ENCODE data around the gene LAMA2.
"Not testable (repeated sequence)": the region's sequence is repeated elsewhere in the genome, so short reads cannot be mapped to it uniquely, and the experiment has no call there.

The LAMA2 gene

GRCh38 chr6:129033180-129033579, 150.2 kb downstream of the LAMA2 start:
- Histone ChIP-seq H3K27ac (ENCODE audit: low read length) (no peak overlapping the region), H3K36me3 (ENCODE audit: control insufficient read depth in 2 of 2, insufficient read depth in 2 of 2, low read length in 2 of 2) (no peaks in the 10 kb centered on the region), H3K4me1 (ENCODE audit: control insufficient read depth, insufficient read depth, low read length) (no peaks in the 10 kb centered on the region), H3K9ac (ENCODE audit: low read length in 2 of 2) (no peak overlapping the region), H3K27me3 (ENCODE audit: control insufficient read depth in 1 of 2, insufficient read depth in 2 of 2, low read length in 2 of 2) (no peaks in the 10 kb centered on the region), H3K9me3 (ENCODE audit: control insufficient read depth in 2 of 2, low read length in 2 of 2) (no peaks in the 10 kb centered on the region), H3K4me3 (ENCODE audit: low read length in 2 of 2) (no peak overlapping the region)

- Histone ChIP-seq H3K9ac (ENCODE audit: low read length in 2 of 2) (no peak overlapping the region), H3K36me3 (ENCODE audit: control insufficient read depth in 2 of 2, insufficient read depth in 2 of 2, low read length in 2 of 2) (no peaks in the 10 kb centered on the region), H3K4me3 (ENCODE audit: low read length in 2 of 2) (no peak overlapping the region), H3K9me3 (ENCODE audit: control insufficient read depth in 2 of 2, low read length in 2 of 2) (no peaks in the 10 kb centered on the region), H3K27ac (ENCODE audit: low read length) (no peak overlapping the region), H3K27me3 (ENCODE audit: control insufficient read depth in 1 of 2, insufficient read depth in 2 of 2, low read length in 2 of 2) (no peaks in the 10 kb centered on the region), H3K4me1 (ENCODE audit: control insufficient read depth, insufficient read depth, low read length) (no peaks in the 10 kb centered on the region)
Measured at GRCh38 chr6:129033581-129033980, 150.6 kb downstream of the LAMA2 start.

GRCh38 chr6:129041563-129041962, 158.6 kb downstream of the LAMA2 start:
- Histone ChIP-seq H3K4me3 (ENCODE audit: low read length in 2 of 2) (no peak overlapping the region), H3K4me1 (ENCODE audit: control insufficient read depth, insufficient read depth, low read length) (no peaks in the 10 kb centered on the region), H3K27me3 (ENCODE audit: control insufficient read depth in 1 of 2, insufficient read depth in 2 of 2, low read length in 2 of 2) (no peaks in the 10 kb centered on the region), H3K27ac (ENCODE audit: low read length) (no peak overlapping the region), H3K36me3 (ENCODE audit: control insufficient read depth in 2 of 2, insufficient read depth in 2 of 2, low read length in 2 of 2) (no peaks in the 10 kb centered on the region), H3K9me3 (ENCODE audit: control insufficient read depth in 2 of 2, low read length in 2 of 2) (peaks cover 0 to 2% of the 10 kb centered on the region in 2 donors), H3K9ac (ENCODE audit: low read length in 2 of 2) (no peak overlapping the region)

- Histone ChIP-seq H3K9me3 (ENCODE audit: control insufficient read depth in 2 of 2, low read length in 2 of 2) (peaks cover 0 to 2% of the 10 kb centered on the region in 2 donors), H3K4me1 (ENCODE audit: control insufficient read depth, insufficient read depth, low read length) (no peaks in the 10 kb centered on the region), H3K27ac (ENCODE audit: low read length) (no peak overlapping the region), H3K4me3 (ENCODE audit: low read length in 2 of 2) (no peak overlapping the region), H3K9ac (ENCODE audit: low read length in 2 of 2) (no peak overlapping the region), H3K36me3 (ENCODE audit: control insufficient read depth in 2 of 2, insufficient read depth in 2 of 2, low read length in 2 of 2) (no peaks in the 10 kb centered on the region), H3K27me3 (ENCODE audit: control insufficient read depth in 1 of 2, insufficient read depth in 2 of 2, low read length in 2 of 2) (no peaks in the 10 kb centered on the region)
Measured at GRCh38 chr6:129046526-129046925, 163.6 kb downstream of the LAMA2 start.

- no peaks in the 10 kb centered on the region for H3K27me3 ChIP-seq (ENCODE audit: control insufficient read depth in 1 of 2, insufficient read depth in 2 of 2, low read length in 2 of 2)
- peaks cover 0 to 2% of the 10 kb centered on the region in 2 donors for H3K9me3 ChIP-seq (ENCODE audit: control insufficient read depth in 2 of 2, low read length in 2 of 2)
- H3K9ac ChIP-seq (ENCODE audit: low read length in 2 of 2), result no peak overlapping the region
- H3K36me3 ChIP-seq (ENCODE audit: control insufficient read depth in 2 of 2, insufficient read depth in 2 of 2, low read length in 2 of 2), result no peaks in the 10 kb centered on the region
- no peaks in the 10 kb centered on the region for H3K4me1 ChIP-seq (ENCODE audit: control insufficient read depth, insufficient read depth, low read length)
- no peak overlapping the region for H3K27ac ChIP-seq (ENCODE audit: low read length)
- no peak overlapping the region for H3K4me3 ChIP-seq (ENCODE audit: low read length in 2 of 2)
Measured at GRCh38 chr6:129047834-129048233, 164.9 kb downstream of the LAMA2 start.

GRCh38 chr6:129050086-129050485, 167.1 kb downstream of the LAMA2 start:
- no peaks in the 10 kb centered on the region for H3K27me3 ChIP-seq (ENCODE audit: control insufficient read depth in 1 of 2, insufficient read depth in 2 of 2, low read length in 2 of 2)
- no peak overlapping the region for H3K27ac ChIP-seq (ENCODE audit: low read length)
- H3K4me1 ChIP-seq (ENCODE audit: control insufficient read depth, insufficient read depth, low read length), result no peaks in the 10 kb centered on the region
- no peaks in the 10 kb centered on the region for H3K9me3 ChIP-seq (ENCODE audit: control insufficient read depth in 2 of 2, low read length in 2 of 2)
- no peak overlapping the region for H3K4me3 ChIP-seq (ENCODE audit: low read length in 2 of 2)
- H3K36me3 ChIP-seq (ENCODE audit: control insufficient read depth in 2 of 2, insufficient read depth in 2 of 2, low read length in 2 of 2), result no peaks in the 10 kb centered on the region
- H3K9ac ChIP-seq (ENCODE audit: low read length in 2 of 2), result no peak overlapping the region

GRCh38 chr6:129053143-129053542, 170.2 kb downstream of the LAMA2 start:
- H3K9me3 ChIP-seq (ENCODE audit: control insufficient read depth in 2 of 2, low read length in 2 of 2); H3K27ac ChIP-seq (ENCODE audit: low read length); H3K36me3 ChIP-seq (ENCODE audit: control insufficient read depth in 2 of 2, insufficient read depth in 2 of 2, low read length in 2 of 2); H3K27me3 ChIP-seq (ENCODE audit: control insufficient read depth in 1 of 2, insufficient read depth in 2 of 2, low read length in 2 of 2); H3K4me3 ChIP-seq (ENCODE audit: low read length in 2 of 2); H3K9ac ChIP-seq (ENCODE audit: low read length in 2 of 2); H3K4me1 ChIP-seq (ENCODE audit: control insufficient read depth, insufficient read depth, low read length): not testable (repeated sequence)

- Histone ChIP-seq H3K27me3 (ENCODE audit: control insufficient read depth in 1 of 2, insufficient read depth in 2 of 2, low read length in 2 of 2) (no peaks in the 10 kb centered on the region), H3K4me1 (ENCODE audit: control insufficient read depth, insufficient read depth, low read length) (no peaks in the 10 kb centered on the region), H3K4me3 (ENCODE audit: low read length in 2 of 2) (no peak overlapping the region), H3K9ac (ENCODE audit: low read length in 2 of 2) (no peak overlapping the region), H3K27ac (ENCODE audit: low read length) (no peak overlapping the region), H3K9me3 (ENCODE audit: control insufficient read depth in 2 of 2, low read length in 2 of 2) (no peaks in the 10 kb centered on the region), H3K36me3 (ENCODE audit: control insufficient read depth in 2 of 2, insufficient read depth in 2 of 2, low read length in 2 of 2) (no peaks in the 10 kb centered on the region)
Measured at GRCh38 chr6:129055796-129056195, 172.9 kb downstream of the LAMA2 start.

- H3K9me3 ChIP-seq (ENCODE audit: control insufficient read depth in 2 of 2, low read length in 2 of 2), result no peaks in the 10 kb centered on the region
- H3K36me3 ChIP-seq (ENCODE audit: control insufficient read depth in 2 of 2, insufficient read depth in 2 of 2, low read length in 2 of 2), result no peaks in the 10 kb centered on the region
- no peak overlapping the region for H3K27ac ChIP-seq (ENCODE audit: low read length)
Measured at GRCh38 chr6:129059650-129060049, 176.7 kb downstream of the LAMA2 start.

GRCh38 chr6:129069006-129069405, 186.1 kb downstream of the LAMA2 start:
- Histone ChIP-seq H3K36me3 (ENCODE audit: control insufficient read depth in 2 of 2, insufficient read depth in 2 of 2, low read length in 2 of 2) (no peaks in the 10 kb centered on the region), H3K27me3 (ENCODE audit: control insufficient read depth in 1 of 2, insufficient read depth in 2 of 2, low read length in 2 of 2) (no peaks in the 10 kb centered on the region), H3K4me3 (ENCODE audit: low read length in 2 of 2) (no peak overlapping the region), H3K9me3 (ENCODE audit: control insufficient read depth in 2 of 2, low read length in 2 of 2) (no peaks in the 10 kb centered on the region), H3K4me1 (ENCODE audit: control insufficient read depth, insufficient read depth, low read length) (no peaks in the 10 kb centered on the region), H3K27ac (ENCODE audit: low read length) (no peak overlapping the region), H3K9ac (ENCODE audit: low read length in 2 of 2) (no peak overlapping the region)

More at GRCh38 chr6:129059650-129060049, 176.7 kb downstream of the LAMA2 start:
- Histone ChIP-seq H3K9ac (ENCODE audit: low read length in 2 of 2) (no peak overlapping the region), H3K4me3 (ENCODE audit: low read length in 2 of 2) (no peak overlapping the region), H3K4me1 (ENCODE audit: control insufficient read depth, insufficient read depth, low read length) (no peaks in the 10 kb centered on the region), H3K27me3 (ENCODE audit: control insufficient read depth in 1 of 2, insufficient read depth in 2 of 2, low read length in 2 of 2) (no peaks in the 10 kb centered on the region)

- Histone ChIP-seq H3K27ac (ENCODE audit: low read length) (no peak overlapping the region), H3K9me3 (ENCODE audit: control insufficient read depth in 2 of 2, low read length in 2 of 2) (no peaks in the 10 kb centered on the region), H3K27me3 (ENCODE audit: control insufficient read depth in 1 of 2, insufficient read depth in 2 of 2, low read length in 2 of 2) (no peaks in the 10 kb centered on the region), H3K4me1 (ENCODE audit: control insufficient read depth, insufficient read depth, low read length) (no peaks in the 10 kb centered on the region), H3K36me3 (ENCODE audit: control insufficient read depth in 2 of 2, insufficient read depth in 2 of 2, low read length in 2 of 2) (no peaks in the 10 kb centered on the region), H3K9ac (ENCODE audit: low read length in 2 of 2) (no peak overlapping the region), H3K4me3 (ENCODE audit: low read length in 2 of 2) (no peak overlapping the region)
Measured at GRCh38 chr6:129073051-129073450, 190.1 kb downstream of the LAMA2 start.

All from stomach smooth muscle (tissue), 2 donors.